Liver (tissue), 3 donors: ENCODE measurements around the gene PYGM.

Experiments
- CTCF ChIP-seq: fragments of 150-350 bp; IDR thresholded peaks from 2 replicates; pipeline ENCODE4 v1.5.1; 2017; ENCODE audit warnings: improper control_type of control experiment, low read depth, low read length; ENCODE audit not compliant: missing input control
- EGR1 ChIP-seq, 2 donors: IDR thresholded peaks; 2 replicates each; pipeline ENCODE4 v1.6.1; 2016 to 2018; ENCODE audit warnings: antibody characterized with exemption in 2 of 2, low read depth in 2 of 2
- FOXA1 ChIP-seq: IDR thresholded peaks from 2 replicates; pipeline ENCODE4 v1.6.1; 2016; ENCODE audit warnings: antibody characterized with exemption
- RAD21 ChIP-seq, 2 donors: IDR thresholded peaks; 2 replicates each; pipeline ENCODE4 v1.6.1; 2016; ENCODE audit warnings: antibody characterized with exemption in 2 of 2, mild to moderate bottlenecking in 2 of 2
- REST ChIP-seq: IDR thresholded peaks from 2 replicates; pipeline ENCODE4 v1.6.1; 2016; ENCODE audit warnings: antibody characterized with exemption, mild to moderate bottlenecking
- SP1 ChIP-seq: IDR thresholded peaks from 2 replicates; pipeline ENCODE4 v1.6.1; 2018; ENCODE audit warnings: antibody characterized with exemption, mild to moderate bottlenecking
- TAF1 ChIP-seq: conservative IDR thresholded peaks from 2 replicates; pipeline ENCODE4 v1.6.1; 2016; ENCODE audit warnings: antibody characterized with exemption, mild to moderate bottlenecking
- YY1 ChIP-seq: IDR thresholded peaks from 2 replicates; pipeline ENCODE4 v1.6.1; 2016; ENCODE audit warnings: antibody characterized with exemption, mild to moderate bottlenecking
- ZBTB33 ChIP-seq: IDR thresholded peaks from 2 replicates; pipeline ENCODE4 v1.6.1; 2016; ENCODE audit warnings: antibody characterized with exemption
- donor health status: healthy.
- donor health status: healthy.

- TF ChIP-seq TAF1 = no peak
- TF ChIP-seq SP1 = no peak
- no peak for TF ChIP-seq CTCF
- TF ChIP-seq YY1 = no peak
- no peak for TF ChIP-seq ZBTB33
- TF ChIP-seq RAD21 (IDR thresholded peaks at IDR 0.05) = no peak
- TF ChIP-seq FOXA1 = no peak
- no peak for TF ChIP-seq REST
- no peak for TF ChIP-seq EGR1 (IDR thresholded peaks at IDR 0.05; ENCODE audit: low read depth in 2 of 2)
Observed at GRCh38 chr11:64770120-64770519, 10.3 kb upstream of the PYGM start.
